ENCODE results near the gene KRI1.

DNA sequence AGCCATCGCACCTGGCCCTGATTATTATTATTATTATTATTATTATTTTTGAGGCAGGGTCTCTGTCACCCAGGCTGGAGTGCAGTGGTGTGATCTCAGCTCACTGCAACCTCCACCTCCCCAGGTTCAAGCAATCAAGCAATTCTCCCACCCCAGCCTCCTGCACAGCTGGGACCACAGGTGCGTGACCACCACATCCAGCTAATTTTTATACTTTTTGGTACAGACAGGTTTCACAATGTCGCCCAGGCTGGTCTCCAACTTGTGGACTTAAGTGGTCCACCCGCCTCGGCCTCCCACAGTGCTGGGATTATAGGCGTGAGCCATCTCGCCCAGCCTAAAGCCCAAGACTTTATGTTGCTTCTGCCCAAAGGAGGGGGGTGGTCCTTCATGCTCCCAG, 27.3 kb upstream of the KRI1 start:
- TF ChIP-seq POLR2AphosphoS5 (IDR thresholded peaks at IDR 0.05; ENCODE audit: borderline replicate concordance, low read depth, low read length) (no peak), EZH2 (IDR thresholded peaks at IDR 0.05) (no peak), FOXP2 (optimal IDR thresholded peaks at IDR 0.05; ENCODE audit: control extremely low read depth, extremely low read length, insufficient read depth) (no peak)

All from SK-N-MC (cell line).